ENCODE measurements around the gene ZNRF1. TPM values are rescaled to one million over a fixed set of nuclear protein-coding genes. Genes with fewer than 3 reads are reported as not detected.

The ZNRF1 gene
- total and polyA plus RNA-seq, 2 of the 4 experiments (the other 2 are of a cell fraction), result 8.2 to 20.7 TPM

- Histone ChIP-seq H2BK120ac (ENCODE audit: low read depth, low read length) (no peak overlapping the region), H3K9me1 (ENCODE audit: insufficient read depth, low read length) (peaks cover 19% of the 10 kb centered on the region), H3K27me3 (ENCODE audit: control insufficient read depth, insufficient read depth, low read length) (no peaks in the 10 kb centered on the region), H2BK15ac (ENCODE audit: low read depth, low read length) (no peak overlapping the region), H3K4ac (ENCODE audit: low read depth, low read length) (peak overlapping the region; percentile 57; the same call in 1 of the 2 replicates), H4K5ac (ENCODE audit: low read depth, low read length) (no peak overlapping the region), H3K23ac (ENCODE audit: low read depth, low read length) (0 out of 2 replicates have a peak overlapping the region, but pooled peaks have one; percentile 14), H2BK20ac (ENCODE audit: low read depth, low read length) (no peak overlapping the region), H3K4me3 (ENCODE audit: insufficient read depth, low read depth, low read length) (no peak overlapping the region), H2BK5ac (ENCODE audit: low read depth, low read length, poor library complexity, severe bottlenecking) (no peak overlapping the region), H2AFZ (replicated peaks; ENCODE audit: low read length, poor library complexity) (peak overlapping the region; percentile 46), H2AK5ac (ENCODE audit: low read depth, low read length) (peak overlapping the region; percentile 61), H3K36me3 (ENCODE audit: control insufficient read depth, insufficient read depth, low read length) (peaks cover 4% of the 10 kb centered on the region; the same call in 1 of the 2 replicates), H3K4me1 (ENCODE audit: control insufficient read depth, insufficient read depth, low read length) (peaks cover 12% of the 10 kb centered on the region; the same call in 1 of the 2 replicates), H4K91ac (ENCODE audit: insufficient read depth, low read depth, low read length) (0 out of 2 replicates have a peak overlapping the region, but pooled peaks have one; percentile 9), H2AK9ac (replicated peaks; ENCODE audit: low read depth, low read length, poor library complexity) (peak overlapping the region; percentile 86), H3K56ac (ENCODE audit: extremely low read depth, insufficient read depth, low read length) (no peak overlapping the region), H3K79me1 (ENCODE audit: low read depth in 1 of 2, low read length in 2 of 2) (peaks cover 16 to 42% of the 10 kb centered on the region in 2 experiments), H3K9me3 (ENCODE audit: control insufficient read depth, insufficient read depth, low read length) (no peaks in the 10 kb centered on the region), H3K14ac (replicated peaks; ENCODE audit: low read depth, low read length) (peak overlapping the region; percentile 65; the same call in 1 of the 2 replicates), H3K9ac (ENCODE audit: low read depth, low read length) (no peak overlapping the region), H4K8ac (ENCODE audit: low read depth in 2 of 2, low read length in 2 of 2) (peak overlapping the region in 1 of 2 experiments; percentile 64; a peak in 2 of 4 replicates), H3K27ac (ENCODE audit: insufficient read depth, low read length) (no peak overlapping the region; the same call in 1 of the 2 replicates), H4K20me1 (ENCODE audit: insufficient read depth, low read length) (no peaks in the 10 kb centered on the region), H3K4me2 (ENCODE audit: low read depth, low read length) (no peak overlapping the region), H3K18ac (ENCODE audit: low read depth, low read length) (no peak overlapping the region)
- no peak for DNase-seq
- intact Hi-C loops (cut with micrococcal nuclease), result no loop called here
- ChIA-PET CTCF (no interaction called here), POLR2A (ENCODE audit: unreplicated experiment) (interaction anchor here (0.7 kb wide), 1 partner anchor 113 kb away, joined by 4 read pairs; no protein-coding TSS in a partner anchor)
- dilution Hi-C loops (cut with HindIII; ENCODE audit: low sequenced_read_pairs, unreplicated experiment), result no loop called here
- TF ChIP-seq BHLHE40 (IDR thresholded peaks at IDR 0.05; ENCODE audit: low read depth, low read length), result no peak
- no peak for TF ChIP-seq MAFK (IDR thresholded peaks at IDR 0.05; ENCODE audit: low read depth, low read length)
- TF ChIP-seq RFX5 (IDR thresholded peaks at IDR 0.05; ENCODE audit: low read depth, low read length), result no peak
- no peak for TF ChIP-seq CTCF (conservative IDR thresholded peaks at IDR 0.05; ENCODE audit: low read depth, low read length)
- no peak for TF ChIP-seq MAZ (IDR thresholded peaks at IDR 0.05; ENCODE audit: borderline replicate concordance, low read depth, low read length)
- no peak for TF ChIP-seq POLR2A (IDR thresholded peaks at IDR 0.05; ENCODE audit: low read depth, low read length)
- TF ChIP-seq MXI1 (IDR thresholded peaks at IDR 0.05; ENCODE audit: borderline replicate concordance, low read depth, low read length), result no peak
- TF ChIP-seq RCOR1 (IDR thresholded peaks at IDR 0.05; ENCODE audit: insufficient replicate concordance, low read length), result no peak
- TF ChIP-seq CHD1 (IDR thresholded peaks at IDR 0.05; ENCODE audit: low read depth, low read length), result no peak
- no peak for TF ChIP-seq SMC3 (IDR thresholded peaks at IDR 0.05; ENCODE audit: low read depth, low read length)
- no peak for TF ChIP-seq USF2 (IDR thresholded peaks at IDR 0.05; ENCODE audit: low read depth, low read length)
- ATAC-seq (ENCODE audit: low read depth), result 0 out of 2 replicates have a peak, but pooled peaks have one; percentile 35
- in situ Hi-C loops (cut with MboI; ENCODE audit: low sequenced_read_pairs), result no loop called here
- WGBS, 2 experiments (ENCODE audit: extremely low coverage in 2 of 2, insufficient read length in 1 of 2), result 90% methylated on average over 2 of the region's 16 CpGs; no CpG with 5 or more reads in 1 of the 2 experiments
- no TSS peak for BruUV-seq (replicated peaks)
Measured at GRCh38 chr16:75099738-75100602, 101.1 kb downstream of the ZNRF1 start.
